ENCODE data around the gene LIPJ.

GRCh38 chr10:88616250-88616977 lies 29.9 kb downstream of the LIPJ start:
- TF ChIP-seq POLR2A (IDR thresholded peaks at IDR 0.05), result no peak
- TF ChIP-seq, protein P1, sequence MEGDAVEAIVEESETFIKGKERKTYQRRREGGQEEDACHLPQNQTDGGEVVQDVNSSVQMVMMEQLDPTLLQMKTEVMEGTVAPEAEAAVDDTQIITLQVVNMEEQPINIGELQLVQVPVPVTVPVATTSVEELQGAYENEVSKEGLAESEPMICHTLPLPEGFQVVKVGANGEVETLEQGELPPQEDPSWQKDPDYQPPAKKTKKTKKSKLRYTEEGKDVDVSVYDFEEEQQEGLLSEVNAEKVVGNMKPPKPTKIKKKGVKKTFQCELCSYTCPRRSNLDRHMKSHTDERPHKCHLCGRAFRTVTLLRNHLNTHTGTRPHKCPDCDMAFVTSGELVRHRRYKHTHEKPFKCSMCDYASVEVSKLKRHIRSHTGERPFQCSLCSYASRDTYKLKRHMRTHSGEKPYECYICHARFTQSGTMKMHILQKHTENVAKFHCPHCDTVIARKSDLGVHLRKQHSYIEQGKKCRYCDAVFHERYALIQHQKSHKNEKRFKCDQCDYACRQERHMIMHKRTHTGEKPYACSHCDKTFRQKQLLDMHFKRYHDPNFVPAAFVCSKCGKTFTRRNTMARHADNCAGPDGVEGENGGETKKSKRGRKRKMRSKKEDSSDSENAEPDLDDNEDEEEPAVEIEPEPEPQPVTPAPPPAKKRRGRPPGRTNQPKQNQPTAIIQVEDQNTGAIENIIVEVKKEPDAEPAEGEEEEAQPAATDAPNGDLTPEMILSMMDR (IDR thresholded peaks at IDR 0.05), result no peak

Measured in prostate gland (tissue), 2 donors.